IgD-negative memory B cell (primary cell): ENCODE measurements around the gene P2RY2. TPM values are rescaled to one million over a fixed set of nuclear protein-coding genes. Genes with fewer than 3 reads are reported as not detected.

Source experiments
- H3K27ac Mint-ChIP-seq, 3 donors: one replicate each; pipeline ENCODE4 v1.8.0; 2020 to 2022; ENCODE audit warnings: mild to moderate bottlenecking in 3 of 3, mixed read lengths in 3 of 3, moderate library complexity in 1 of 3
- H3K27me3 Mint-ChIP-seq: one replicate; pipeline ENCODE4 v1.8.0; 2021; ENCODE audit warnings: mixed read lengths
- H3K36me3 Mint-ChIP-seq: one replicate; pipeline ENCODE4 v1.8.0; 2020; ENCODE audit warnings: mild to moderate bottlenecking, mixed read lengths
- H3K4me1 Mint-ChIP-seq, 3 donors: one replicate each; pipeline ENCODE4 v1.8.0; 2020 to 2022; ENCODE audit warnings: mixed read lengths in 3 of 3, mild to moderate bottlenecking in 1 of 3
- H3K4me3 Mint-ChIP-seq, 4 donors: one replicate each; pipeline ENCODE4 v1.8.0; 2020 to 2022; ENCODE audit warnings: mild to moderate bottlenecking in 4 of 4, mixed read lengths in 4 of 4, moderate library complexity in 3 of 4
- H3K9me3 Mint-ChIP-seq, 3 donors: one replicate each; pipeline ENCODE4 v1.8.0; 2020 to 2021; ENCODE audit warnings: mixed read lengths in 3 of 3, mild to moderate bottlenecking in 1 of 3
- polyA plus RNA-seq: library from polyadenylated mRNA; unstranded; fragments of 300-500 nt; fragmentation: Illumina TruSeq; gene quantifications from one replicate; pipeline ENCODE4 v1.2.3, GENCODE V29; 2021

P2RY2 gene
- polyA plus RNA-seq, 1 donor from 2014 or later: 0.13 TPM

DNA sequence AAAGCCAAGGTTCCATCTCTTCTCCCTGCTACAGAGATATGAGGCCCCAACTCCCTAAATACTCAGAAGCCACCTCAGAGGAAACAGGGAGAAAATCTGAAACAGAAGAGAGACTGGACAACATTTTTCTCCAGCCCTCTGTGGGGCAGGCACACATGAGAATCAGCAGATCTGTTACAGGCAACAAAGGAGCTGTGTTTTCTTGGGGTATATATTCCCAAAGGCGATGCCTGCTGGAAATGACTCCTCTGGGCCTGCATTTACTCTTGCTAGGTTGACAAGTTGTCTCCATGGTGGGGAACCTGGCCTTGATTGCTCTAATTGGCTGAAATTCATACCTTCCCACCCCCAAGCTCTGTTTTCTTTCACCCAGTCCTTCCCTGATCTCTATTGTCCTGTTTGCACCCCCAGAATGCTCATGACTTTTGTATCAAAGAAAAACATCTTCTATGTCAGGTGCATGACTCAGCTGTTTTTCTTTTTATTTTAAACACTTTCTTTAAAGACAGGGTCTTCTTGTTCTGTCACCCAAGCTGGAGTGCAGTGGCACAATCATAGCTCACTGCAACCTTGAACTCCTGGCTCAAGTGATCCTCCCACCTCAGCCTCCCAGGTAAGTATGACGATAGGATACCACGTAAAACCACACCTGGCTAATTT lies 30.6 kb downstream of the P2RY2 start:
- H3K4me1 Mint-ChIP-seq: peaks cover 0 to 4% (median 0%) of the 10 kb centered on the region in 3 donors
- H3K27me3 Mint-ChIP-seq: no peaks in the 10 kb centered on the region
- no peaks in the 10 kb centered on the region for H3K9me3 Mint-ChIP-seq
- H3K36me3 Mint-ChIP-seq: no peaks in the 10 kb centered on the region
- H3K4me3 Mint-ChIP-seq: no peak overlapping the region
- H3K27ac Mint-ChIP-seq: no peak overlapping the region

- Mint-ChIP-seq H3K9me3 (no peaks in the 10 kb centered on the region), H3K27ac (no peak overlapping the region), H3K27me3 (no peaks in the 10 kb centered on the region), H3K4me3 (no peak overlapping the region), H3K36me3 (no peaks in the 10 kb centered on the region), H3K4me1 (peaks cover 0 to 4% (median 0%) of the 10 kb centered on the region in 3 donors)
These were observed 31.2 kb downstream of the P2RY2 start for GRCh38 chr11:73249304-73249703.

DNA sequence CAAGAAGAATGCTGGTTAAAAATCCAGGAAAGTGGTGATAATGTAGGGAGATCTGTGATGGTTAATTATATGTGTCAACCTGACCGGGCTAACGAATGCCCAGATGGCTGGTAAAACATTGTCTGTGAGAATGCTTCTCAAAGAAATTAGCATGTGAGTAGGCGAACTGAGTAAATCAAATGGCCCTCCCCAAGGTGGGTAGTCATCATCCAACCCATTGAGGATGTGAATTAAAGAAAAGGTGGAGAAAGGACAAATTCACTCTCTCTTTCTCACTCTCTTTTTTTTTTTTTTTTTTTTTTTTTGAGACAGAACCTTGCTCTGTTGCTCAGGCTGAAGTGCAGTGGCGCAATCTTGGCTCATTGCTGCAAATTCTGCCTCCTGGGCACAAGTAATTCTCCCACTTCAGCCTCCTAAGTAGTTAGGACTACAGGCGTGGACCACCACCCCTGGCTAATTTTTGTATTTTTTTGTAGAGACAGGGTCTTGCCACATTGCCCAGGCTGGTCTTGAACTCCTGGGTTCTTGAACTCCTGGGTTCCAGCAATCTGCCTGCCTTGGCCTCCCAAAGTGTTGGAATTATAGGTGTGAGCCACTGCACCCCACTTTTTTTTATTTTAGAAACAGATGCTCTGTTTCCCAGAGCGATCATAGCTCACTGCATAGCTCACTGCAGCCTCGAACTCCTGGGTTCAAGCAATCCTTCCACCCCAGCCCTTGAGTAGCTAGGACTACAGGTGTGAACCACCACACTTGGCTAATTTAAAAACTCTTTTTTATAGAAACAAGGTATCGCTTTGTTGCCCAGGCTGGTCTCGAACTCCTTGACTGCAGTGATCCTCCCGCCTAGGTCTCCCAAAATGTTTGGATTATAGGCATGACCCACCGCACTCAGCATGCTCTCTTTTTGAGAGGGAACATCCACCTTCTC lies 32.0 kb downstream of the P2RY2 start:
- H3K4me3 Mint-ChIP-seq: no peak overlapping the region
- no peaks in the 10 kb centered on the region for H3K27me3 Mint-ChIP-seq
- no peak overlapping the region for H3K27ac Mint-ChIP-seq
- H3K4me1 Mint-ChIP-seq: peaks cover 0 to 4% (median 0%) of the 10 kb centered on the region in 3 donors
- H3K36me3 Mint-ChIP-seq: no peaks in the 10 kb centered on the region
- H3K9me3 Mint-ChIP-seq: no peaks in the 10 kb centered on the region

DNA sequence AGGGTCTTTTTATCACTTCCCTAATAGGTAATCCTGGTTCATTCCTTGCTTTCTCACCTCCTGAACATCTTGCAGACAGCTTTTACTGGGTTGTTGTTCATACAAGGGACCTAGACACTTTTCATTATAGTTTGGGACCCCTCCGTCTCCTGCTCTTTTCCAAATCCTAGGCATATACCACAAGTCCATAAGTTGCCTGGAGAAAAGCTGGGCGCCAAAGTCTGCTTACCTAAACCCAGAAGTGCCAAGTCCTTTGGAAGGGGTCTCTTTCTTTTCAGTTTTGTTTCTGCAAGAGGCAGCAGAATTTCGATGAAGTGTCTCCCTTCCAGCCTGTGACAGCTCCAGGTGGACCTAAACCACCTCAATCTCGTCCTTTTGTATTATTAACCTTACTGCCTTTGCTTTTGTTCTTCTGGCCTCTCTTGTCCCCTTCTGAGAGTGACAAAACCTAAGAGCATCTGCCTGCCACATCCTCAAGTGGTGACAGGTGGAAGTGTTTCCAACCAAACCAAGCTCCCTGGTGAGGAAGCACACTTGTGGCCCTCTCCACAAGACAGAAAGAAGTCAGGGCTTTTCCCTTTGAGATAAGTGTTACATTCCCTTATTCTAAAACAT lies 34.6 kb downstream of the P2RY2 start:
- Mint-ChIP-seq H3K27ac (no peak overlapping the region), H3K4me3 (no peak overlapping the region), H3K4me1 (peaks cover 0 to 4% (median 0%) of the 10 kb centered on the region in 3 donors), H3K36me3 (no peaks in the 10 kb centered on the region), H3K27me3 (no peaks in the 10 kb centered on the region), H3K9me3 (no peaks in the 10 kb centered on the region)

GRCh38 chr11:73257342-73258103 lies 39.4 kb downstream of the P2RY2 start:
- Mint-ChIP-seq H3K27ac (peak overlapping the region in 1 of 3 donors; percentile 57), H3K27me3 (peaks cover 3% of the 10 kb centered on the region), H3K36me3 (peaks cover 2% of the 10 kb centered on the region), H3K4me1 (no peaks in the 10 kb centered on the region), H3K4me3 (peak overlapping the region in 1 of 4 donors; percentile 28), H3K9me3 (no peaks in the 10 kb centered on the region)

DNA sequence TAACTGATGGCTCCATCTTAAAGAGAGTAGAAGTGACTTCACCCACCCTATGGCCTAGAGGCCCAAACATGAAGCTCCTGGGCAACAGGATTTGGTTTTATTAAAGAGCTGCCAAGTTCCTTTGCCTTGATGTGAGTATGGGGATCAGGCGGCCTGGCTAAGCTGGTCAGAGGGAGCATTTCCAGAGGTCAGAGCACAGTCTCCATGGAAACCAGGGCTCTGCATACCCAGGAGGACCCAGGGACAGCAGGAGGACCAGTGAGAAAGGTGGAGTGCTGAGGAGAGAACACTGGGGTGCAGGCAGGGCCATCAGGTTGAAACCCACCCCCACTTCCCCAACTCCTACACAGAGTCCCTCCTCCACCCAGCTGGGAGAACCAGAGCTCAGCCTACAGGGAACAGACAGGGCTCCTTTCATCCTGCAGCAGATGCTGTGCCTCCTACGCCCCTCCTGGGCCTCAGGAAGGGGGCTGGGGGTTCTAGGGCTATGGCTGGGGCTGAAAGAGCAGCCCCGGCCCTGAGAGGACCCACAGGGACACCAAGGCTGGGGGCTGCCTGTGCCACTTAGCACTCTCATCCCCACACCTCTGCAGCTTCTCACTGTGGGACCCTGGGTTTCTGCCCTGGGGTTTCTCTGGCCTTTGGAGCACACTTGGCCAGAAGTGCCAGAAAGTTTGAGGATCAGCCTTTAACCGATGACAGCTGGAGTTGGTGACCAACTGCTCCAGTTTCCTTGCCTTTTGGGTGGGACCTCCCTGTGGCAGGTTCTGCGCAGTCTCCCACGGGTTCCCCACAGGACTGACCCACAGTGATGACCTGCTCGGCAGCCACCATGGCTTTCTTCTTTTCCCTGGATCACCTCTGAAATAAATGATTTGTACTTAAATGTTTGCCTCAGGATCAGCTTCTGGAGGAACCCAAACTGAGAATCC lies 40.3 kb downstream of the P2RY2 start:
- Mint-ChIP-seq H3K4me3 (no peak overlapping the region), H3K27me3 (peaks cover 8% of the 10 kb centered on the region), H3K36me3 (peaks cover 4% of the 10 kb centered on the region), H3K4me1 (no peaks in the 10 kb centered on the region), H3K27ac (peak overlapping the region in 1 of 3 donors; percentile 57), H3K9me3 (no peaks in the 10 kb centered on the region)

- H3K4me1 Mint-ChIP-seq: no peaks in the 10 kb centered on the region
- H3K36me3 Mint-ChIP-seq: peaks cover 4% of the 10 kb centered on the region
- no peak overlapping the region for H3K4me3 Mint-ChIP-seq
- H3K9me3 Mint-ChIP-seq: no peaks in the 10 kb centered on the region
- peak overlapping the region in 1 of 3 donors; percentile 57 for H3K27ac Mint-ChIP-seq
- peaks cover 10% of the 10 kb centered on the region for H3K27me3 Mint-ChIP-seq
These were observed 41.5 kb downstream of the P2RY2 start for GRCh38 chr11:73259406-73260126.

- no peak overlapping the region for H3K4me3 Mint-ChIP-seq
- peaks cover 4% of the 10 kb centered on the region for H3K36me3 Mint-ChIP-seq
- H3K9me3 Mint-ChIP-seq: no peaks in the 10 kb centered on the region
- peaks cover 15% of the 10 kb centered on the region for H3K27me3 Mint-ChIP-seq
- peaks cover 0 to 3% (median 0%) of the 10 kb centered on the region in 3 donors for H3K4me1 Mint-ChIP-seq
- peak overlapping the region in 1 of 3 donors; percentile 57 for H3K27ac Mint-ChIP-seq
These were observed 42.0 kb downstream of the P2RY2 start for GRCh38 chr11:73260127-73260457.

- H3K27me3 Mint-ChIP-seq: peaks cover 27% of the 10 kb centered on the region
- peaks cover 4% of the 10 kb centered on the region for H3K36me3 Mint-ChIP-seq
- no peak overlapping the region for H3K27ac Mint-ChIP-seq
These were observed 44.9 kb downstream of the P2RY2 start for GRCh38 chr11:73262851-73263495.

DNA sequence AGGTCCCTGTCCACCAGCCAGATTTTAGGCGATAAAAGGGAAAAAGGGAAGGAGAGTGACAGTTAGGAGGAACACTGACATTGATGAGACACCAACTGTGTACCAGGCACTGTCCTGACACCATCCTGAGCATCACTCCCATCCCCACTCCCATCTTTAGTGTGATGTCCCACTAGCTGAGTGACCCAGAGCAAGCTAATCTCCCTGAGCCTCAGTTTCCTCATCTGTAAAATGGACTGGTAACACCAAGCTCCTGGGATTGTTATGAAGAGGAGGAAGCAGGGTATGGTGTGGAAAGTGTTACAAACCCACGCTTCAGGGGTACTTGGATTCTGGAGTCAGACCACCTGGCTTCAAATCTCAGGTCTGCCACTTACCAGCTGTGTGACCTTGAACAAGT lies 45.6 kb downstream of the P2RY2 start:
- Mint-ChIP-seq H3K9me3 (no peaks in the 10 kb centered on the region), H3K27me3 (peaks cover 27% of the 10 kb centered on the region), H3K36me3 (peaks cover 4% of the 10 kb centered on the region), H3K4me1 (peaks cover 0 to 3% (median 0%) of the 10 kb centered on the region in 3 donors), H3K4me3 (no peak overlapping the region), H3K27ac (no peak overlapping the region)

More at GRCh38 chr11:73262851-73263495, 44.9 kb downstream of the P2RY2 start:
- Mint-ChIP-seq H3K4me1 (peaks cover 0 to 3% (median 0%) of the 10 kb centered on the region in 3 donors), H3K4me3 (no peak overlapping the region), H3K9me3 (no peaks in the 10 kb centered on the region)

GRCh38 chr11:73265278-73265810 lies 47.3 kb downstream of the P2RY2 start:
- H3K9me3 Mint-ChIP-seq: no peaks in the 10 kb centered on the region
- peaks cover 27% of the 10 kb centered on the region for H3K27me3 Mint-ChIP-seq
- no peak overlapping the region for H3K4me3 Mint-ChIP-seq
- peaks cover 0 to 5% (median 0%) of the 10 kb centered on the region in 3 donors for H3K4me1 Mint-ChIP-seq
- H3K27ac Mint-ChIP-seq: no peak overlapping the region
- H3K36me3 Mint-ChIP-seq: peaks cover 6% of the 10 kb centered on the region

DNA sequence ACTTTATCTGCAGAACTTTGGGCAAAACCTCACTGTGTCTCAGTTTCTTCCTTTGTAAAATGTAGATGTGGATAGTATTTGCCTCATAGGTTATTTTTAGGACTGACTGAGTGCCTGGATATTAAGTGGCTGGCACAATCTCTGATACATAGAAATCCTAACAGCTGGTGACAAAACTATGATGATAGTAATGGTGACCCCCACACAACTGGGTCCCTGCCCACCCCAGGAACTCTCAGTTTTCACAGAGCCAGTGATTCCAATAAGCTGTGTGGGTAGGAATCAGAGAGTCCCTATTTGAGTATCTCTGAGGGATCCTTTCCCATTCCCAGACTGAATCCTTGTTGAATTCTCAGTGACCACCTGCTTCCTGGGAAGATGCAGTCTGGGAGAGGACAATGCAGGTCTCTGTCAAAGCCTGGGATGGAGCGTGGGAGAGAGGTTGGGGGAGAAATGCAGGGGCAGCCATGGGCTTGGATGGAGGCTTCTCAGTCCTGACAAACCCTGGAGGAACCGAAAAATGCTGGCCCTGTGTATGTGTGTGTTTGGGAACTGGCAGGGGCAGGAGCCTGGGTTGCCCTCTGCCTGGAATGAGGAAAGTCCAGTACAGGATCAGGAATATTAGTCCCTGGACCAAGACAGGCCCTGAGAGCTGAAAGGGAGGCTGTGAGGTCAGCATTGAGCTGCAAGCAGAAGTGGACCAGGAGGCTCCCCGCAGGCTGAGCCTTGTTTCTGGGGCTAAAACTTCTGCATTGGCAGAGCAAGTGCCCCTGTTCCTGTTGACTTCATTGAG lies 48.0 kb downstream of the P2RY2 start:
- H3K36me3 Mint-ChIP-seq: peaks cover 6% of the 10 kb centered on the region
- peaks cover 0 to 5% (median 0%) of the 10 kb centered on the region in 3 donors for H3K4me1 Mint-ChIP-seq
- no peaks in the 10 kb centered on the region for H3K9me3 Mint-ChIP-seq
- peak overlapping the region in 1 of 3 donors; percentile 73 for H3K27ac Mint-ChIP-seq
- no peak overlapping the region for H3K4me3 Mint-ChIP-seq
- peaks cover 27% of the 10 kb centered on the region for H3K27me3 Mint-ChIP-seq
